NCI-H1436 treated with DMSO at 0.1 percent for 48 hours (cell line): ENCODE measurements around the gene TSPAN9.

Experiments used
- DNase-seq: peaks from one replicate; lab custom pipeline; 2025; lab: John Stamatoyannopoulos, UW

Gene TSPAN9

DNA sequence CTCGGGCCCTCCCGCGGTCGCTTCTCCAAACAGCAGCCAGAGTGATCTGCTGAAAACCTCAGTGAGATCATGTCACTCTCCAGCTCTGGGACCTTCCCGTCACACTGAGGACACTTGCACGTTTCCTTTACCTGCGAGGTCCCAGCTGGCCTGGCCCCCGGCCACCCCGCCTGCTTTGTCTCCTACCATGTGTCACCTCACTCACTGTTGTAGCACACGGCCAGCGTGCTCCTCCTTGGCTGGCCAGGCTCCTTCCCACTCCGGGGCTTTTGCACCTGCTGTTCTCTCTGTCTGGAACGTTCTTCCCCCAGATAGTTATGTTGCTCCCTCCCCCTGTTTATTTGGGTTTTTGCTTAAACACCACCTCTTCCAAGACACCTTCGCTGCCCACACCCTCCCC, 199.0 kb downstream of the TSPAN9 start:
- DNase-seq = no peak

DNA sequence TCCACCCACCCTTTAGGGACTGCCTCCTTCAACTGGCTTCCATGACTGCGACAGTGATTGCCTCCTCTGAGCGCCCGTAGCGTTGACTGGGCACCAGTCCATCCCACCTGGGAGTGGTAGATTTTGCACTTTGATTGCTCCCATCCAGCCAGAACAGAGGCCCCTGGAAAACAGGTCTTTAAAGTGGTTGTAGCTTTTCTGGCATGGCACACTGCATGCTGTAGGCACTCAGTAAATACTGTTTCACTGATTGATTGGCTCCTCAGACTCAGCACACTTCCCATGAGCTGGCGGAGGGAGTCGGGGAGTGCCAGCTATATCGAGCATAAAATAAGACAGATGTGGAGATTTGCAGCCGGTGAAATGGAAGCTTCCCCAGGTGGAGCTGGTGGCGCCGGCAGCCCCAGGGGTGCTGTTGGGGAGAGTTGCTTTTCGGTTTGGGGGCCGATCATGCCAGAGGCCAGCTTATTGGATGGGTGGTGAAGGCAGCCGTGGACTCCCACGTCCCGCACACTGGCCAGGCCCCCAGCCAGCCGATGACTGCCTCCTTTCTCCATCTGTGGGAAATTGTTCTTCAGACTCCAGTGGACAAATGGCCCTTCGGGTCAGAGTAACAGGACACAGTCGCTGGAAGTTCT, 200.2 kb downstream of the TSPAN9 start:
- DNase-seq = no peak

DNA sequence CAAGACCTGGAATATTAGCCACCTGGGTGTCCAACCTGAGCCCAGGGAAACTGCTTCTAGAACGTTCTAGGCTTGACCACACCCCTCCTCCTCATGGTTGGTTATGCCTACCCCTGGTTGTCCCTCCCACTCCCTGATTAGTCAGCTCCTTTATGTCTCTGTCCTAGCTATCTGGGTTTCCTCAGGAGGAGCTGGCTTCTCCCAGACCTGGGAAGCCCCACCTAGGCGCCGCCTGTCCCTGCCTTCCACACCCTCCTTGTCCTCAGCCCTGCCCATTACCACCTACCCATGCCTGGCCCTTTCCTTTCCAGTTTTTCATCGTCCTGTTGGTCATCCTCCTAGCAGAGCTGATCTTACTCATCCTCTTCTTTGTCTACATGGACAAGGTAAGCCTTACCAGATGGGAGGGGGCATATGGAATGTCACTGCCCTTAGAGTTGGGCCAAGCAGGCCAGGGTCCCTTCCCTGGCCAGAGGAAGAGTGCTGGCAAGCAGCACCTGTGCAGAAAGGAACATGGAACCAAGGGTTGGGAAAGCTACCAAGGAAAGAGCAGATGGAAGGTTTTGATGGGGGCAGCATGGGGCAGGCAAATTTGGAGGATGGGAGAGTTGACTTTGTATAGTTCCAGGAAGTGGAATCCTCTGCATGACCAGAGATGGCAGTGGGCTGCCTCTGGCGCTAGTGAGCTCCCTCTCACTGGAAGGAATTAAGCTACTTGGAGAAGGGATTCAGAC, 201.7 kb downstream of the TSPAN9 start:
- DNase-seq = no peak

DNA sequence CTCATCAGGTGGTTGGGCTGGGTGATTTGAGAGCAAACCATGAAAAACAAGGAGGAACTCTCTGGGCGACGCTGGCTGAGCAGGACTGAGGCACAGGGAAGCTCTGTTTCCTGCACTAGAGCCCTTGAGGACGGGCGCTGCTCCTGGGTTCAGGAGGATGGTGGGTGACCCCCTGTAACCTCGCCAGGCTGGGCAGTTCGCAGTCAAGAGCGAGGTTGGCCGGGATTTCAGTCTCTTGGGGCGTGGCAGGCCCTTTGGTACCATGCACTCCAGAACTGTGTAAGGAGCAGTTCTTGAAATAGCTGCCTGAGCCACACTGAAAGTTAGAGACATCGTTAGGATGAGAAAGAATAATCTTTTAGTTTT, 202.2 kb downstream of the TSPAN9 start:
- DNase-seq = no peak

- DNase-seq = no peak
These were observed 202.7 kb downstream of the TSPAN9 start for GRCh38 chr12:3279832-3280231.

DNA sequence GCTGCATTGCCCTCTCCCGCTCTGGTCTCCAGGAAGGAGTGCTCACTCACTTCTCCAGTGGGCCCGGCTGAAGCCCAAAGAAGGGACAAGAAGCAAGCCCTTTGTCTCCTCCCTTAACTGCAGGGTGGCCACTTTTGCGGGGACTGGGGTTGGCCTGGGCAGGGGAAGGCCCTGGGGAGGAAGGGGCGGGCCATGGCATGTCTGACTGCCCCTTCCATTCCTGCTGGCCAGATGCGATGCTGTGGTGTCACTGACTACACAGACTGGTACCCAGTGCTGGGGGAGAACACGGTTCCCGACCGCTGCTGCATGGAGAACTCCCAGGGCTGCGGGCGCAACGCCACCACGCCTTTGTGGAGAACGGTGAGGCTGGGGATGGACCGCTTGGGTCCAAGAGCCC, 203.8 kb downstream of the TSPAN9 start:
- DNase-seq = no peak

GRCh38 chr12:3281588-3282383, 204.6 kb downstream of the TSPAN9 start:
- DNase-seq = no peak

DNA sequence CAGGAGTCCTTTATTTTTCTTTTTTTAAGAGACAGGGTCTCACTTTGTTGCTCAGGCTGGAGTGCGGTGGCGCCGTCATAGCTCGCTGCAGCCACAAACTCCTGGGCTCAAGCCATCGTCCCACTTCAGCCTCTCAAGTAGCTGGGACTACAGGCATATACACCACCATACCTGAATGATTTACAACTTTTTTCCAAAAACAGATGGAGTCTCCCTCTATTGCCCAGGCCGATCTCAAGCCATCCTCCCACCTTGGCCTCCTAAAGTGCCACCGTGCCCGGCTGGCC, 205.1 kb downstream of the TSPAN9 start:
- DNase-seq = no peak

- DNase-seq = no peak
These were observed 206.0 kb downstream of the TSPAN9 start for GRCh38 chr12:3283137-3283680.

- DNase-seq = no peak
These were observed 207.2 kb downstream of the TSPAN9 start for GRCh38 chr12:3284405-3284804.

GRCh38 chr12:3285570-3285969, 208.4 kb downstream of the TSPAN9 start:
- DNase-seq = no peak

GRCh38 chr12:3288690-3289089, 211.5 kb downstream of the TSPAN9 start:
- no peak for DNase-seq

GRCh38 chr12:3289702-3290101, 212.5 kb downstream of the TSPAN9 start:
- no peak for DNase-seq

GRCh38 chr12:3291939-3292338, 214.8 kb downstream of the TSPAN9 start:
- DNase-seq = no peak

GRCh38 chr12:3292677-3293412, 215.7 kb downstream of the TSPAN9 start:
- no peak for DNase-seq

DNA sequence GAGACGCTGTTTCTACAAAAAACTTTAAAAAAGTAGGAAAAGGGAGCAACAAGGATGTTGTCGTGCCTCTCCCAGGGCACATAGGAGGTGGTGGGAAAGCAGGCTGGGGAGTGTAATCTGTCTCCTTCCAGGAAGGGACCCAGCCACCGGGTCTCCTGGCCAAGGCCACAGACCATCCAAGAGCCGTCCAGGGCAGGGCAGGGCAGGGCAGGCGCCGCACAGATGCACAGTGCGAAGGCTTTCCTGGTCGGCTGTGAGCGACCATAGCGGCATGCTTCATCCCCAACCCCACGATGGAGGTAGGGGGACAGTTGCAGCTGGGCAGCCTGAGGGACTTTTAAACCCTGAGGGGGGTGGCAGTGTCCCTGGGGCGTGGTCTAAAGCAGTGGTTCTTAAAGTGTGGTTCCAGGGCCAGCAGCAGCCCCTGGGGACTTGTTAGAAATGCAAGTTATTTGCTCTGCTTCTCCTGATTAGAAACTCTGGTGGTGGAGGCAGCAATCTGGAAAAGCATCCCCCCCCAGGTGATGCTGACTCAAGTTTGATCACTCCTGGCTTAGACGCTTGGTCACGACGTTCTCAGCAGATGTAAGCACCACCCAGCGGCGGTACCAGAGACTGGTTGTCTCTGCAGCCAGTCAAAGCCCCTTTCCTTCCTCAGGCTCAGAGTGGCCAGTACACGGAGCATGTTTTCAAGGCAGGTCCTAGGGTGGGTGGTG, 216.4 kb downstream of the TSPAN9 start:
- DNase-seq = no peak

DNA sequence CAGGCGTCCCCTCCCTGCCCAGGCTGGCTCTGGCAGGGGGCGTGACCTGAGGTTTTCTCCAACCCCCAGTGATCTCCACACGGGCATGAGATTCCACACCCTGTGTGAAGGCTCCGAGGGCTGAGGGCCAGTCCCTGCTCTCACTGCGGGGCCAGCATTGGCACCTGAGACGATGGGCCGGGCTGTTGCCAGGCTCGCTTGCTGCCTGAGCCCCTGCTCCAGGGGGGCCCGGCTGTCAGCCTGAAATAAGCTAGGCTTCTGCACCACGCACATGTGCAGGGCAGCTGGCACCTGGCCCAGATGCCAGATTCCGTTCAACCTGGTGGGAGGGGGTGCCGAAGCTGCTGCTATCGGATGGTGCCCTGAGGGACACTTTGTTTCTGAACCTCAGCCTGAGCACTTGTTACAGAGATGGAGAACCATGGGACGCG, 217.3 kb downstream of the TSPAN9 start:
- DNase-seq = no peak

GRCh38 chr12:3295225-3295624, 218.0 kb downstream of the TSPAN9 start:
- DNase-seq = no peak

DNA sequence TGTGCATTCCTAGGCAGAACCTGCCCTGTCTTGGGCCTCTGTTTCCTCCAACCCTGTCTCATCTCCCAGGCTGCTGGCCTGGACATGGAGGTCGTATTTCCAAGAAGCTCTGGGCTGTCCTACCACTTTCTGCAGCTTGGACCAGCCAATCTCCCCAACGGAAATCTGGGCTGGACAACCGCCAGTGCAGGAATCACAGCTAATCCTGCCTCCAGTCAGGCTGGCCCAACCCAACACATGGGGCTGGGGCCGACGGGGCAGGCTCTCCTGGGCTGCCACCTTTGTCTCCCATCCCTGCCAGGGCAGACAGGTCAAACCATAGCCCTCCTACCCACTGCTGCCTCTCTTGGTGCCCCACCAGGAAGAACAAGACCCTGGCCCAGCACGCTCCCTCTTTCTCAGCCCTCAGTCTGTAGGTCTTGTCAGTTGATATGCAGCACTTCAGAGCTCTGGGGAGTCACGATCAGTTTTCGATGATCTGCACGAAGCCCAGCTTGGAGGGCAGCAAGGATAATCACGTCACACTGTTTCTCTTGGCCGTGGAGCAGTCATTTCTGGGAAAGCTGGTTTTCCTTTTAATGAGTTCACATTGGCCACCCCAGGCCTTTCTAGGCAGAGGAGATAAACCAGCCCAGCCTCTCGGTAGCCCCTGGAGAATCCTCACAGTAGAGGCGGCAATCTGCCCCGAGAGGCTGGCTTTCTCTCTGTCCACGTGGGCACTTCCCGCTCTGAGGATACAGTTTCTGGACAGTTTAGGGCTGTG, 218.6 kb downstream of the TSPAN9 start:
- no peak for DNase-seq

GRCh38 chr12:3296409-3296701, 219.2 kb downstream of the TSPAN9 start:
- no peak for DNase-seq

- no peak for DNase-seq
These were observed 221.4 kb downstream of the TSPAN9 start for GRCh38 chr12:3298603-3299002.
